Measurements from ENCODE around the gene CXorf38. TPM values are rescaled to one million over a fixed set of nuclear protein-coding genes. Genes with fewer than 3 reads are reported as not detected.

Gene CXorf38, protein sequence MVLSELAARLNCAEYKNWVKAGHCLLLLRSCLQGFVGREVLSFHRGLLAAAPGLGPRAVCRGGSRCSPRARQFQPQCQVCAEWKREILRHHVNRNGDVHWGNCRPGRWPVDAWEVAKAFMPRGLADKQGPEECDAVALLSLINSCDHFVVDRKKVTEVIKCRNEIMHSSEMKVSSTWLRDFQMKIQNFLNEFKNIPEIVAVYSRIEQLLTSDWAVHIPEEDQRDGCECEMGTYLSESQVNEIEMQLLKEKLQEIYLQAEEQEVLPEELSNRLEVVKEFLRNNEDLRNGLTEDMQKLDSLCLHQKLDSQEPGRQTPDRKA
- 7.0 TPM for polyA plus RNA-seq (2013, experiment 1 of 2; ENCODE audit: insufficient read length)
- polyA plus RNA-seq (2013, experiment 2 of 2; ENCODE audit: insufficient read length) = 7.1 TPM

GRCh38 chrX:40647307-40648197 lies at the start of gene CXorf38:
CXorf38 (minus strand) TSS chrX:40647561; CDS start chrX:40647520, 41 bp downstream.
- DNase-seq = peak; percentile 90

DNA sequence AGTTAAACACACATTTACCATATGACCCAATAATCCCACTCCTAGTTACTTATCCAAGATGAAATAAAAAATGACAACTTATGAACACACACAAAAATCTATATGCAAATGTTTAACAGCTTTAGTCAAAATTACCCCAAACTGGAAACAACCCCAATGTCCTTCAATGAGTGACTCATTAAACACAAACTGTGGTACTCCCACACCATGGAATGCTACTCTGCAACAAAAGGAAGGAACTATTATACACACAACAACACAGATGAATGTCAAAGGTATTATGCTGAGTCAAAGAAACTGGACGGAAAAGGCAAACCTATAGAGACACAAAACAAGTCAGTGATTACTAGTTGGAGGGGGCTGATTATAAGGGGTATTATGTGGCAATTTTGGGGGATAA lies 47.4 kb upstream of the CXorf38 start:
- DNase-seq = no peak

- no peak for DNase-seq
These were observed 41.6 kb upstream of the CXorf38 start for GRCh38 chrX:40688929-40689328.

- no peak for DNase-seq
These were observed 39.8 kb upstream of the CXorf38 start for GRCh38 chrX:40687169-40687568.

- no peak for DNase-seq
These were observed 38.1 kb upstream of the CXorf38 start for GRCh38 chrX:40685362-40685918.

GRCh38 chrX:40684092-40684491 lies 36.7 kb upstream of the CXorf38 start:
- DNase-seq = no peak

GRCh38 chrX:40683245-40683644 lies 35.9 kb upstream of the CXorf38 start:
- no peak for DNase-seq

GRCh38 chrX:40671126-40671525 lies 23.8 kb upstream of the CXorf38 start:
- DNase-seq = no peak

DNA sequence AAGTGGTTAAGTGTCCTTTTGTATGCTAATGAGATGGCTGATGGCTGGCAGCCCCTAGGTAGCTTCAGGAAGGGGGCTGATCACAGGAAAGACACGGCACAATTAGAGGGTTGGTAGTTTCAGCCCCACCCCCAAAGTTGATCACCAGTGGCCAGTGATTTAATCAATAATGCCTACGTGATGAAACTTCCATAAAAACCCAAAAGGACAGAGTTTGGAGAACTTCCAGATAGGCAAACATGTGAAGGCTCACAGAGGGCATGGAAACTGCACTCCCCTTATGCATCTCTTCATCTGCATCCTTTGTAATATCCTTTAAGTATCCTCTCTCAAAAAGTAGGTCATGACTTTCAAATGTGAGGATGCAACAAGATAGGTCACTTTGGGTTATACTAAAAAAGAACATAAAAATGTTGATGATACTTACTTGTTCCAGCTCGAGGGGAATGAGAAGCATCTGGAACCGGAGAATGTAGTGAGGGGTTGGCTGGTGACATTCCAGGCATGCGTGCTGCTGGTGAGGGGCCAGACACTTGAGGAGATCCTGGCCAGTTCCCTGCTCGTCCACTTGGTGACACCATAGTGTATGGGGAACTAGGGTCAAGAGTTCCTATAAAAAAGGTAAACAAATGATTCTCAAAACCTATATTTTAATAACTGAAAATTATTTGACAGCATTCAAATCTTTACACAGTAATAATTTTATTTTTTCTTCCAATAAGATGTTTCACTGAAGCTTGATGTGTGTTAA lies 16.7 kb upstream of the CXorf38 start:
- peak; percentile 57 for DNase-seq

GRCh38 chrX:40663078-40663740 lies 15.8 kb upstream of the CXorf38 start:
- DNase-seq = no peak

- DNase-seq = no peak
These were observed 14.1 kb upstream of the CXorf38 start for GRCh38 chrX:40661489-40661888.

DNA sequence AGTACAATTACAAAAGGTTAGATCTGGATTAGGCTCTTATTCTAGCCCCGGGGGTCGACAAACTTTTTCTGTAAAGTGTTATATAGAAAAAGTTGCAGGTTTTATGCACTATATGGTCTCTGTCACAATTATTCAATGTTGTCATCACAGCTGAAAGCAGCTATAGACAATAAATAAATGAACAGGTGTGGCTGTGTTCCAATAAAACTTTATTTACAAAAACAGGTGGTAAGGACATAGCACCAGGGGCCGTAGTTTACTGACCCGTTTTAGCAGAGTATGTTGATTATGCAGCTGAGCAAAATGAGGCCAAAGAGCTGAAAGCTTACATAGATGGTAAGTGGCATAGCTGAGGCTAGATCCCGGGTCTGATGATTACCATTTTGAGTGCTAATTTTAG lies 13.0 kb upstream of the CXorf38 start:
- no peak for DNase-seq

GRCh38 chrX:40653535-40653934 lies 6.2 kb upstream of the CXorf38 start:
- no peak for DNase-seq

DNA sequence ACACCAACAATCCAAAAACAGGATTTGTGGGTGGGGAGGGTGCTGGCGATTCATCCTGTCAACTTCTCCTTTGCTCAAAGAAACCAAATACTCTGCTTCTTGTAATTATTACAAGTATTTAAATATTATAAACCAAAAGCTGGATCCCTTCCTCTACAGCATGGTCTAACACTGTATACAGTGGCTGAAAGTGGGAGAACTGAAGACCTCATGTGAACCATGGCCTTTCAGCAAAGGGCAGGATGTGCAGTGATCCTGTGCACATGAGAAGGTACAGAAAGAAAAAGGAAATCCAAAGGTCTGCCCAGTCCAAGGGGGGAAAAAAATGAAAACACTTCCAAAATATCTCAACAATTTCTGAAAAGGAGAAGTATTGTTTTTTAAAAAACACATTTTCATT lies 5.3 kb upstream of the CXorf38 start:
- DNase-seq = no peak

DNA sequence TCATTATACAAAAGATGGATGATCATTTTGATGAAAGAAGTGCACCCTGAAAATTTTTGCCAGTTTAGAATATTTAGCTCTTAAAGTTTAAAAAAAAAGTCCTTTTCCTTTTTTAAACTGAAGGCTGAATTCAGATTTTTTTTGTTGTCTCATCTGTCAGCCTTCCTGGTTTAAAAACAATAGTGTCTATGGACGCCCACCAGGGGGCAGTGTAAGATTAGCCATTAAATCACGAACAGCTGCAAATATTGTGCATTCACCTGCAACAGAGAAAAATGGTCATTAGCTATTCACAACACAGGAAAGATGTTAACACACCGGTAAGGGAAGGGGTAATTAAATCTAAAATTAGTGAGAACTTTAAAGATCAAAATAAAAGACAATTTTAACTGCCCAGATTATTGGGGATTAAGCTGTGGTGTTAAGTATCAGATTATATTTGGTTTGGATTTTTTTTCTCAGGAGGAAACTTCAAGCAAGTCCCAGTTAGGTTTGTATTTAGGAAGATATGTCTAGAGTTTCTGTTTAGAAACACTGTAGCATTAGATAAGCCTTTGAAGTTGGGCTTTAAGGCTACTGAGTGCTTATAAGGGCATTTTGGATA lies 4.4 kb upstream of the CXorf38 start:
- DNase-seq = peak; percentile 41

- peak; percentile 21 for DNase-seq
These were observed 663 bp downstream of the CXorf38 start for GRCh38 chrX:40646489-40647306.

DNA sequence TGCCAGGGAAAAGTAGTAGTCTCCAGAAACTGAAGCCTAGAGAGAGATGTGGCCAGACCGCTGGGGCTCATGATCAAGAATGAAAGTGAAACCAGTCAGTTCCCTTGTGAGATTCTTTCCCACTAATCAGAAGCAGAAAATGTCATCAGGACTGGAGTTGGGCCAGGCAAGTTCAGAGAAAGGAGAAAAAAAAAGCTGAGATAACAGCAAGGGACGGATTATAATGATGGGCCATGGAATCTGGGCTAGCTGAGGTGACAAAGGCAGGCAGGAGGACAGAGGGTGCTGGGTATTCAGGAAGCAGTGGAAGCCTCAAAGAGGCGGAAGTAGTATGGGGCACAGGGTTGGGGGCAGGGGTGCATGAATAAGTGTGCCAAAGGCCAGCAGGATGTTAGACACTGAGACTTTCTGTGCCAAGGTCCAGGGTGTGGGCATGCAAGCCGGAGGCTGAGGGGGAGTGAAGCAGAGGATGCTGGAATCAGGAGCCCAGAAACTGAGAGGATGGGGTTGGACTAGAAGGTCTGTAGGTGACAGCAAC lies 2.5 kb downstream of the CXorf38 start:
- peak; percentile 79 for DNase-seq

- no peak for DNase-seq
These were observed 3.2 kb downstream of the CXorf38 start for GRCh38 chrX:40644176-40644575.

DNA sequence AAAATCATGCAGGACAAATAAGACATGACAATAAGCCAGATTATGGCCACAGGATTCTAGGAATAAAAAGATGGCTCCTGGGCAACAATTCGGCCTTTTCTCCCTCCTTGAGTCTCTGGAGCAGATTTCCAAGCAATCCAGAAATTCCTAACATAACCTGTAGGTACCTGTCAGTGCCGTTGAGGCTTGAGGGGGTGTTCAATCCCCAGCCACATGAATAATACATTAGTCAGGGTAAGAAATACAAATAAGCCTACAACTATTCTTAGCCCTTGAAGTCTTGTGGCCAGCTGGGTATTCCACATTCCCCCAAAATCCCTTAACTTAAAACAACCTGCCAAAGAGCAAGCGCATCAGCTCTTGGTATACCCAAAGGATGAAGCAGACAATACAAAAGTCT lies 9.7 kb downstream of the CXorf38 start:
- DNase-seq = no peak

- DNase-seq = no peak
These were observed 15.2 kb downstream of the CXorf38 start for GRCh38 chrX:40632199-40632598.

Data from fibroblast of skin of scalp (primary cell).